K562 (cell line): ENCODE data around the gene RPL19. TPM values are rescaled to one million over a fixed set of nuclear protein-coding genes. Genes with fewer than 3 reads are reported as not detected.

Source experiments
- ELF1 ChIP-seq: fragments of 200-800 bp; sonication (Bioruptor generic); IDR thresholded peaks from 2 replicates; pipeline ENCODE4 v1.6.1; 2016; ENCODE audit warnings: missing genetic modification characterization, missing compliant biosample characterization
- GATAD2B ChIP-seq: fragments of 450-650 bp; IDR thresholded peaks from 2 replicates; pipeline ENCODE4 v1.6.1; 2017; ENCODE audit warnings: mild to moderate bottlenecking, borderline replicate concordance
- HINFP ChIP-seq: fragments of 450-650 bp; conservative IDR thresholded peaks from 2 replicates; pipeline ENCODE4 v1.6.1; 2016; ENCODE audit warnings: missing genetic modification characterization, low read depth, mild to moderate bottlenecking, control low read depth, missing compliant biosample characterization
- ILK ChIP-seq: fragments of 450-650 bp; IDR thresholded peaks from 2 replicates; pipeline ENCODE4 v1.6.1; 2016; ENCODE audit warnings: missing genetic modification characterization, low read depth, mild to moderate bottlenecking, missing compliant biosample characterization, moderate library complexity, borderline replicate concordance
- MCM5 ChIP-seq: fragments of 450-650 bp; IDR thresholded peaks from 2 replicates; pipeline ENCODE4 v1.6.1; 2016; ENCODE audit warnings: low read depth
- NBN ChIP-seq: fragments of 450-650 bp; IDR thresholded peaks from 2 replicates; pipeline ENCODE4 v1.6.1; 2016; ENCODE audit warnings: low read depth, mild to moderate bottlenecking
- PML ChIP-seq: IDR thresholded peaks from 2 replicates; pipeline ENCODE4 v1.6.1; 2012; ENCODE audit warnings: low read length, inconsistent platforms
- POLR2H ChIP-seq: IDR thresholded peaks from 2 replicates; pipeline ENCODE4 v1.6.1; 2016; ENCODE audit warnings: missing genetic modification characterization, low read depth, mild to moderate bottlenecking, control low read depth, missing compliant biosample characterization, moderate library complexity
- TBP ChIP-seq: optimal IDR thresholded peaks from 2 replicates; pipeline ENCODE3; 2011; ENCODE audit warnings: low read depth, low read length, improper control_type of control experiment
- TCF7L2 ChIP-seq: fragments of 150-350 bp; IDR thresholded peaks from 2 replicates; pipeline ENCODE4 v1.6.1; 2016; ENCODE audit warnings: low read depth, mild to moderate bottlenecking, low read length, moderate library complexity
- XRCC5 ChIP-seq: fragments of 200-400 bp; formaldehyde crosslinking; IDR thresholded peaks from 2 replicates; pipeline ENCODE4 v1.6.1; 2017; ENCODE audit warnings: low read depth, mild to moderate bottlenecking, low read length
- ZNF766 ChIP-seq: fragments of 200-800 bp; sonication (Bioruptor generic); conservative IDR thresholded peaks from 2 replicates; pipeline ENCODE4 v1.6.1; 2016; ENCODE audit warnings: missing genetic modification characterization, missing compliant biosample characterization
- polyA plus RNA-seq, 8 experiments: library from polyadenylated mRNA; depleted of rRNA in 4 of 8; stranded (reverse) in 5 of 8; unstranded in 3 of 8; fragments of >200 nt; fragmentation: Nextera tagmentation in 2 of 8; fragmentation: Illumina TruSeq in 1 of 8; extraction: Ambion mirVana in 2 of 8; extraction: Trizol in 1 of 8; gene quantifications; 2 replicates each; pipeline versions ENCODE4 v1.2.1 to v1.2.3, GENCODE V29; 2011 to 2014; ENCODE audit warnings: inconsistent platforms in 1 of 8, missing spikeins in 1 of 8
- total RNA-seq, 7 experiments: library from RNA; depleted of rRNA in 6 of 7; stranded (reverse); fragments of >200 nt in 6 of 7; fragmentation: Illumina TruSeq in 2 of 7; extraction: Trizol in 2 of 7; gene quantifications; 2 replicates each; pipeline versions ENCODE4 v1.2.1 to v1.2.3, GENCODE V29; 2011 to 2021; ENCODE audit warnings: low replicate concordance in 1 of 7
- TF ChIP-seq, protein P1 (sequence below): IDR thresholded peaks from 3 replicates; pipeline ENCODE4 v1.6.1; 2011; ENCODE audit warnings: borderline replicate concordance, mild to moderate bottlenecking, moderate library complexity; ENCODE audit not compliant: insufficient read length; ENCODE audit errors: extremely low read depth
- TF ChIP-seq, protein P2 (sequence below), 2 experiments: fragments of 450-650 bp in 1 of 2; sonication (generic) in 1 of 2; formaldehyde crosslinking in 1 of 2; IDR thresholded peaks; 2 replicates each; pipeline versions ENCODE4 v1.7.1 to v1.9.0; 2016 to 2022; ENCODE audit warnings: inconsistent platforms in 1 of 2, mild to moderate bottlenecking in 1 of 2, missing genetic modification reagents in 1 of 2

RPL19 gene
- total and polyA plus RNA-seq, 9 of the 15 experiments (the other 6 are each of a cell fraction or from before 2014, with no cell fraction given): 2,263 to 4,614 (median 3,727) TPM

DNA sequence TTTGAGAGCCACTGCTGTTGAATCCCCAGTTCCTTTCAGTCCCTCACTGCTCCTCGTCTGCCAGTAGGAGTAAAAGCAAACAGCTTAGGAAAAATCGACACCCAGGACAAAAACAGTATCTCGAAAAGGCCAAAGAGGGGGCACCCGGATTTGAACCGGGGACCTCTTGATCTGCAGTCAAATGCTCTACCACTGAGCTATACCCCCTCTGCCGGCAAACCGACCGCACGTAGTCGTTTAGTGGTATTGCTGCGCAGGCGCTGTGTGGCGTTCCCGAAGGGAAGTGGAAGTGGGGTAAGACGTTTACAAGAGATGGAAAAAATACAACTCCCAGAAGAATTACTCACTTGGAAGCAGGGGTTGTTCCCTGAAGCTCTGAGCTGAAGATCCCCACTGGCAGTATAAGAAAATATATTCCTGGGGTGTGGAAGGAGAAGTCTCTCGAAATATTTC lies 46.5 kb upstream of the RPL19 start (continued):
- TF ChIP-seq POLR2H (tag): peak; percentile 99; the same call in 1 of the 2 replicates
- TF ChIP-seq ZNF766 (CRISPR knock-in tag): 0 out of 2 replicates have a peak, but pooled peaks have one; percentile 22
- 0 out of 2 replicates have a peak, but pooled peaks have one; percentile 19 for TF ChIP-seq NBN
- TF ChIP-seq TBP: peak; percentile 100
- TF ChIP-seq, protein P1, sequence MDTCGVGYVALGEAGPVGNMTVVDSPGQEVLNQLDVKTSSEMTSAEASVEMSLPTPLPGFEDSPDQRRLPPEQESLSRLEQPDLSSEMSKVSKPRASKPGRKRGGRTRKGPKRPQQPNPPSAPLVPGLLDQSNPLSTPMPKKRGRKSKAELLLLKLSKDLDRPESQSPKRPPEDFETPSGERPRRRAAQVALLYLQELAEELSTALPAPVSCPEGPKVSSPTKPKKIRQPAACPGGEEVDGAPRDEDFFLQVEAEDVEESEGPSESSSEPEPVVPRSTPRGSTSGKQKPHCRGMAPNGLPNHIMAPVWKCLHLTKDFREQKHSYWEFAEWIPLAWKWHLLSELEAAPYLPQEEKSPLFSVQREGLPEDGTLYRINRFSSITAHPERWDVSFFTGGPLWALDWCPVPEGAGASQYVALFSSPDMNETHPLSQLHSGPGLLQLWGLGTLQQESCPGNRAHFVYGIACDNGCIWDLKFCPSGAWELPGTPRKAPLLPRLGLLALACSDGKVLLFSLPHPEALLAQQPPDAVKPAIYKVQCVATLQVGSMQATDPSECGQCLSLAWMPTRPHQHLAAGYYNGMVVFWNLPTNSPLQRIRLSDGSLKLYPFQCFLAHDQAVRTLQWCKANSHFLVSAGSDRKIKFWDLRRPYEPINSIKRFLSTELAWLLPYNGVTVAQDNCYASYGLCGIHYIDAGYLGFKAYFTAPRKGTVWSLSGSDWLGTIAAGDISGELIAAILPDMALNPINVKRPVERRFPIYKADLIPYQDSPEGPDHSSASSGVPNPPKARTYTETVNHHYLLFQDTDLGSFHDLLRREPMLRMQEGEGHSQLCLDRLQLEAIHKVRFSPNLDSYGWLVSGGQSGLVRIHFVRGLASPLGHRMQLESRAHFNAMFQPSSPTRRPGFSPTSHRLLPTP: peak; percentile 88
- TF ChIP-seq ILK (tag): no peak
- no peak for TF ChIP-seq TCF7L2
- no peak for TF ChIP-seq HINFP (tag)
- TF ChIP-seq MCM5: no peak
- TF ChIP-seq, protein P2, sequence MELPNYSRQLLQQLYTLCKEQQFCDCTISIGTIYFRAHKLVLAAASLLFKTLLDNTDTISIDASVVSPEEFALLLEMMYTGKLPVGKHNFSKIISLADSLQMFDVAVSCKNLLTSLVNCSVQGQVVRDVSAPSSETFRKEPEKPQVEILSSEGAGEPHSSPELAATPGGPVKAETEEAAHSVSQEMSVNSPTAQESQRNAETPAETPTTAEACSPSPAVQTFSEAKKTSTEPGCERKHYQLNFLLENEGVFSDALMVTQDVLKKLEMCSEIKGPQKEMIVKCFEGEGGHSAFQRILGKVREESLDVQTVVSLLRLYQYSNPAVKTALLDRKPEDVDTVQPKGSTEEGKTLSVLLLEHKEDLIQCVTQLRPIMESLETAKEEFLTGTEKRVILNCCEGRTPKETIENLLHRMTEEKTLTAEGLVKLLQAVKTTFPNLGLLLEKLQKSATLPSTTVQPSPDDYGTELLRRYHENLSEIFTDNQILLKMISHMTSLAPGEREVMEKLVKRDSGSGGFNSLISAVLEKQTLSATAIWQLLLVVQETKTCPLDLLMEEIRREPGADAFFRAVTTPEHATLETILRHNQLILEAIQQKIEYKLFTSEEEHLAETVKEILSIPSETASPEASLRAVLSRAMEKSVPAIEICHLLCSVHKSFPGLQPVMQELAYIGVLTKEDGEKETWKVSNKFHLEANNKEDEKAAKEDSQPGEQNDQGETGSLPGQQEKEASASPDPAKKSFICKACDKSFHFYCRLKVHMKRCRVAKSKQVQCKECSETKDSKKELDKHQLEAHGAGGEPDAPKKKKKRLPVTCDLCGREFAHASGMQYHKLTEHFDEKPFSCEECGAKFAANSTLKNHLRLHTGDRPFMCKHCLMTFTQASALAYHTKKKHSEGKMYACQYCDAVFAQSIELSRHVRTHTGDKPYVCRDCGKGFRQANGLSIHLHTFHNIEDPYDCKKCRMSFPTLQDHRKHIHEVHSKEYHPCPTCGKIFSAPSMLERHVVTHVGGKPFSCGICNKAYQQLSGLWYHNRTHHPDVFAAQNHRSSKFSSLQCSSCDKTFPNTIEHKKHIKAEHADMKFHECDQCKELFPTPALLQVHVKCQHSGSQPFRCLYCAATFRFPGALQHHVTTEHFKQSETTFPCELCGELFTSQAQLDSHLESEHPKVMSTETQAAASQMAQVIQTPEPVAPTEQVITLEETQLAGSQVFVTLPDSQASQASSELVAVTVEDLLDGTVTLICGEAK (IDR thresholded peaks at IDR 0.05): peak; percentile 85
- TF ChIP-seq, protein P2 (CRISPR knock-in tag; IDR thresholded peaks at IDR 0.05): no peak
- peak; percentile 80; the same call in 1 of the 2 replicates for TF ChIP-seq XRCC5
- 0 out of 2 replicates have a peak, but pooled peaks have one; percentile 20 for TF ChIP-seq PML
- 0 out of 2 replicates have a peak, but pooled peaks have one; percentile 47 for TF ChIP-seq ELF1
- TF ChIP-seq GATAD2B: peak; percentile 49; the same call in 1 of the 2 replicates
